ENCODE data around the gene JSRP1.
"Not testable (repeated sequence)": the region's sequence is repeated elsewhere in the genome, so short reads cannot be mapped to it uniquely, and the experiment has no call there.

JSRP1 gene

DNA sequence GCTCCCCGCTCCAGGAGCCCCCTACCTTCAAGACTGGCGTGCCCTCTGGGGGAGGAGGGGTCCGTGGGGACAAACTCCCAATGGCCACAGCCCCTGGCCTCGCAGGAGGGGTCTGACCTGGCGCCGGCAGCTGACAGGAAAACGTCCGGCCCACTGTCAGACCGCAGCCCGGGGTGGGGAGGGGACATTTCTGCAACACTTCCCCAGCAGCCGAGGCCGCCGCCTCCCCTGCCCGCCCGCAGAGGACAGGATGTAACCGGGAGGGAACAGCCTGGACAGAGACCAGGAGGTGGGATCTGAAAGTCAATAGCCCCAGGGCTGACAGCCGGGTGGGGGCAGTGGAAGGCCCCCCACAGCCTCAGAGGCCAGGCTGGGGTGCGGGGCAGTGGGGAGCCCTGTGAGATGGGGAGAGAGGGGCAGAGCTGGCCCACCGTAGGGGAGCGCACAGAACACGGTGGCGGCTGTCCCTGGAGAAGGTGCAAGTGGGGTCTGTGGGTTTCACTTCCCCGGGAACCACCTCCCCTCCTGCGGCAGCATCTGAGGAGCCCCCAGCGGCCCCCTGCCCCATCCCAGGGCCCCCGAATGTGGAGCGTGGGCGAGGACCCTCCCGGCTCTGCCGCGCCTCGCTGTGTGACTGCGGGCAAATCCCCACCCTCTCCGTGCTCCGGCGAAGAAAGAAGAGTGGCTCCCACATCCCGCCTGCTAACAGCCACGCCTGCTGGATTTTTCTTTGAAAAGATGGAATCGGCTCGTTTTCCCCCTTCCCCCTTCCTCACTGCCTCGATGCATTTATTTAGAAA is 26.0 kb upstream of the JSRP1 start, which contains the start of gene PEAK3:
TSS of gene PEAK3 (minus strand) at position 114 of the 800 bp plus-strand sequence. CDS start 1,244 bp downstream, outside the sequence.
- no peak for FAIRE-seq

DNA sequence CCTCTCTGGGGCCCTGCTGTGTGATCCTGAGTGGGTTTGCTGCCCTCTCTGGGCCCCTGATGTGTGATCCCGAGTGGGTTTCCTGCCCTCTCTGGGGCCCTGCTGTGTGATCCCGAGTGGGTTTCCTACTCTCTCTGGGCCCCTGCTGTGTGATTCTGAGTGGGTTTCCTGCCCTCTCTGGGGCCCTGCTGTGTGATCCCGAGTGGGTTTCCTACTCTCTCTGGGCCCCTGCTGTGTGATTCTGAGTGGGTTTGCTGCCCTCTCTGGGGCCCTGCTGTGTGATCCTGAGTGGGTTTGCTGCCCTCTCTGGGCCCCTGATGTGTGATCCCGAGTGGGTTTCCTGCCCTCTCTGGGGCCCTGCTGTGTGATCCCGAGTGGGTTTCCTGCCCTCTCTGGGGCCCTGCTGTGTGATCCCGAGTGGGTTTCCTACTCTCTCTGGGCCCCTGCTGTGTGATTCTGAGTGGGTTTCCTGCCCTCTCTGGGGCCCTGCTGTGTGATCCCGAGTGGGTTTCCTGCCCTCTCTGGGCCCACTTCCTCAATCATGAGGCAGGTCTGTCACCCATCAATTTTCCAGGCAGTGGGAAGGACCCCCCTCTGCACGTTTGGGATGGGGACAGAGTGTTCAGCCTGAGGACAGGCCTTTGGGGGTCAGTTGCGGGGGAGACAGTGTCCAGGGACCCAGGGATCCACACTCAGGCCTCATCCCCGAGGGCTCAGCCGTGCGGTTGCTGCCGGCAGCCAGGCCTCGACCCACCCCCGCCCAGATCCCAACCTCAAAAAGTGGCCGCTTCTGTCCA is 25.2 kb upstream of the JSRP1 start:
- not testable (repeated sequence) for FAIRE-seq

GRCh38 chr19:2280633-2281264 is 24.5 kb upstream of the JSRP1 start:
- no peak for FAIRE-seq

GRCh38 chr19:2278459-2279158 is 22.4 kb upstream of the JSRP1 start:
- FAIRE-seq, result no peak

DNA sequence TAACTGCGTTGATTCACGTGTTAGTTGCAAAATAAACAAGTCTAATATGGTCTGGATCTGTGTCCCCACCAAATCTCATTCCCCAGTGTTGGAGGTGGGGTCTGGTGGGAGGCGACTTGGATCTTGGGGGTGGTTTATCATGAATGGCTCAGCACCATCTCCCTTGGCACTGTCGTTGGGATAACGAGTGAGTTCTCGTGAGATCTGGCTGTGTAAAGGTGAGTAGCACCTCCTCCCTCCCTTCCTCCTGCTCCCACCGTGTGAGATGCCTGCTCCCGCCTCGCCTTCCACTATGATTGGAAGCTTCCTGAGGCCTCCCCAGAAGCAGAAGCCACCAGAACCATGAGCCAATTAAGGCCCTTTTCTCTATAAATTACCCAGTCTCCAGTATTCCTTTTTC is 20.9 kb upstream of the JSRP1 start:
- no peak for FAIRE-seq

- FAIRE-seq, result no peak
These were observed 20.3 kb upstream of the JSRP1 start for GRCh38 chr19:2276429-2276986.

- FAIRE-seq, result no peak
These were observed 19.6 kb upstream of the JSRP1 start for GRCh38 chr19:2275588-2276428.

DNA sequence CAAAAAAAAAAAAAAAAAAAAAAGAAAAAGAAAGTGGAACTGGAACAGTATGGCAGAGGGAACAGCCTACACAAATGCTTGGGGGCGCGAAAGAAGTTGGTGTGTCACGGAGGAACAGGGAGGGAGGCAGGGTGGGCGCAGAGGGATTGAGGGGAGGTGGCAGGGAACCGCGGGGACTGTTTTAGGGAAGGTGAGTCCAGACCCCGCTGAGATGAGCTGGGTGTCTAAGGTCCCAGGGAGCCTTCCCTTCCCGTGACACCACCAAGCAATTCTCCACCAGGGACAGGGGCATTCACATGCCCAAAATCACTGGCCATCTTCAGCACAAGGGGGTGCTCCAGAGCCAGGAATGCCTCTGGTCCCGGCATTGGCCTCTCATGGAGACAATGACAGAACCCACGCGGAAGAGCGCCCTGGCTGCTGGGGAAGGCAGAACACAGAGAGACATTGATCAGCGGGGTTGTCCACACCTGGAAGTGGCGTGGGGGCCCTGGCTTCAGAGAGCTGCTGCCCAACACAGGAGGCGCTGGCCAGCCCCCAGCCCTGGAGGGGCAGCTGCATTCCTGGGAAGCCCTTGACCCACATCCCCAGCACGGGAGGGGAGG is 18.8 kb upstream of the JSRP1 start:
- FAIRE-seq, result no peak

DNA sequence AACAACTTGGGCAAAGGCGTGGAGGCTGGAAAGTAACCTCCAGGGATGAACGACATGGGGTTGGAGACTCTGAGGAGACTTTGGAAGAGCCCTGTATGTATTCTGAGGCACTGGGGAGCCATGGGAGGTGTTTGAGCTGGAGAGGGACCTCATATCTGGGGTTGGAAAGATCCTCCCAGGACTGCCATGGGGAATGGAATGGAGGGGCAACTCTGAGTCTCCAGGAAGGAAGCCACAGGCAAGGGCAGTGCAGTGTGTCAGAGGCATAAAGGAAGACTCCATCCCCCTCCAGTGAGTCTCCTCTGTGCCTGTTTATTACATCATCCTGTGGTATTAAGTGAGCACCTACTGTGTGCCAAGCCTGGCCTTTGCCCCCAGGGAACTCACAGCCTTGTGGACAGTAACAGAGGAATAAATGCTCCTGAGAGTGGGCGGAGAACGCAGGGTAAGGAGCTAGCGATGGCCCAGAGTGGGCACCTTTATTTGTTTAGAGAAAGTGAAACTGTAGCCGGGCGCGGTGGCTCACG is 18.0 kb upstream of the JSRP1 start:
- no peak for FAIRE-seq

DNA sequence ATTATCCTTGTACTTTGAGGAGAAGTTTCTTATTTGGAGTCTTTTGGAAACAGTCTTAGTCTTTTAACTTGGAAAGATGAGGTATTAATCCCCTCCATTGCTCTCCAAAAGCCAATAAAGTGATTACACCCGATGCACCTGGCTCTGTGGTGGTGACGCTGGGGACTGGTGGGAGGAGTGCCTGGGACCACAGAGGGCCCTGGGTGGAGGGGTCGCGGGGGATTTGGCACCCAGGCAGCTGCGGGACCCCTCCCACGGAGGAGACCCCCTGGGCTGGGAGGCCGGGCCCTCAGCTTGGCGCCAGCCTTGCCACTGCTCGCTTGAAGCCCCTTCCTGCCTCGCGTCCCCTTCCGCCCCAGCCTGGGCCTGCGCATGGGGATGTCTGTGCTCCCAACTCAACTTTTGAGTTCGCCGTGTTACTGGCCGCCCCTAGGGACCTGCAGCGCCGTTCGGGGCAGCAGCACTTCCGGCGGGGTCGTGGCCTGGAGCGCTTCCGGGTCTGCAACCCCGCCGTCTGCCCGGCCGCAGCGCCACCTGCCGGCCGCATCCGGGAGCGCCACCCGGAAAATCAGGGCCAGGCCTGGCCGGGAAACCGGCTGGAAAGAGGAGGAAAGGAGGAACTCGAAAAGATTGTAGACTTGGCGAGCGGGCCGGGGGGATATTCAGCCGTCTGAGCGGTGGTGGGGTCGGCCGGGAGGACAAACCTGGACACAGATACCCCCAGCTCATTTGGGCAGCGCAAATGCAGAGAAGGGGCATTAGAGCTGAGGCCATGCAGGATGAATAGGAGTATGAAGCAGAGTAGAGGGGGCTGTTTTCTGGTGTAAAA is 17.4 kb upstream of the JSRP1 start:
- FAIRE-seq, result no peak

DNA sequence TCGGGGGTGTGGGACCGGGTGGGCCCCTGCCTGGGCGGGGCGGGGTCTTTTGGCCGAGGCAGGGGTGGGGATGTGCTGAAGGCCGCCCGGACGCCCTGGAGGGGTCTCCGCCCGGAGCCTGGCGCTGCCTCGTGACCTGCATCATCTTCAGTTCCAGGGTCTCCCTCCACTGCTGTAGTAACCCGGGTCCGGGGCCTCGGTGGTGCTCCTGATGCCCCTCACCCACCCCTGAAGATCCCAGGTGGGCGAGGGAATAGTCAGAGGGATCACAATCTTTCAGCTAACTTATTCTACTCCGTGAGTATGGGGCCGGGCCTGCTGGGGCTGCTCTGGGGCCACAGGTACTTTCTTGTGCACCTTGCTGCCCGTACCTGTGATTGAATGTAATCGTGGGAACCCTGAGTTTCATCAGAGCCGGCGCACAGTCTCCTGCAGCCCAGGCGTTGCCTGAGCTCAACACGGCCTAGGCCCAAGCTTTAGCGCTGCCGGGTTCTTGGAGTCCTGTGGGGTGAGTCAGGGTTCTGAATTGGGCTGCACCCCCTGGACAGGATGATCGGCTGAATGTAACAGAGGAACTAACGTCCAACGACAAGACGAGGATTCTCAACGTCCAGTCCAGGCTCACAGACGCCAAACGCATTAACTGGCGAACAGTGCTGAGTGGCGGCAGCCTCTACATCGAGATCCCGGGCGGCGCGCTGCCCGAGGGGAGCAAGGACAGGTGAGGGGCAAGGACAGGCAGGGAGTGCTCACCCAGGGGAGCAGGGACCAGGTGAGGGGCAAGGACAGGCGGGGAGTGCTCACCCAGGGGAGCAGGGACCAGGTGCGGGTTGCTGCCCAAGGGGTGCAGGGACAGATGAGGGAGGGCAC is 15.3 kb upstream of the JSRP1 start:
- no peak for FAIRE-seq

- FAIRE-seq, result no peak
These were observed 14.4 kb upstream of the JSRP1 start for GRCh38 chr19:2270423-2271233.

DNA sequence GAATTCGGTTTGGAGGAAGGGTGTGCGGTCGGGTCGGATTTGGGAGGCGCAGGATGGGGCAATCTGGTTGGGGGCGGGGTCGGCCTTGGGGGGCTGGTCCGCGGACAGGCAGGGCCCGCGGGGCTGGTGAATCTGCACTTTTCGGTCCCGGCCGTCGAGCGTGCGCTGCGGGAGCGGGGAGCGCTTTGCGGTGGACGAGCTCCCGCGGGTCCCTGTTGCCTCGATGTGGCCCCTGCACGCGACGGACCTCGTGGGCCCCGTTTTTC is 13.9 kb upstream of the JSRP1 start:
- no peak for FAIRE-seq

DNA sequence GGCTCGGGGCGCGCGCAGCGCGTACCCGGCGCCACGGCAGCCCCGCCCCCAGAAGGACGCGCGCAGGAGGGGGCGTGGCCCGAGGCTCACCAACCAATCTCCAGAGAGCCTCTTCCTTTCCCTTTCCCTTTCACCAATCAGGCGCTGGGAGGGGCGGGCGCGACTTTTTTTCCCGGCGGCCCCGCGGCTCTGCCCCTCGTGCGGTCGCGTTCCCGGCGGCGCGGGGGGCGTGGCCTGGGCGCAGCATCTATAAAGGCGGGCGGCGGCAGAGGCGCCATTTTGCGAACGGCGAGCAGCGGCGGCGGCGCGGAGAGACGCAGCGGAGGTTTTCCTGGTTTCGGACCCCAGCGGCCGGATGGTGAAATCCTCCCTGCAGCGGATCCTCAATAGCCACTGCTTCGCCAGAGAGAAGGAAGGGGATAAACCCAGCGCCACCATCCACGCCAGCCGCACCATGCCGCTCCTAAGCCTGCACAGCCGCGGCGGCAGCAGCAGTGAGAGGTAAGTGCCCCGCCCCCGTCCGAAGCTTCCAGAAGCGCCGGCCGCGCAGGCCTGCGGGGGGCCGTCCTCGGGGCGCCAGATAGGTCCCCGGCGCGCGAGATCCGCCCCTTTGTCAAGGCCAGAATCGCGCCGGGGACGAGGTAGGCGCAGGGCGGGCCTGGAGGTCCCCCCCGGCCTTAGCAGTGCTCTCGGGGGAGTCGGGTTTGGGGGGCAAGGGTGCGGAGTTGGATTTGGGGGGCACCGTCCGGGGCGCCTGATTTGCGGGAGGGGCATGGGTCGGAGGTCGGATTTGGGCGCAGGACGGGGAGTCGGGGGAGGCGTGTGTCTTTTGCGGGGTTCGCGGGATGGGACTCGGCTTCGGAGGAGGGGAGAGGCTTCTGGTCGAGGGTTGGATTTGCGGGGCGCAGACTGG is 13.3 kb upstream of the JSRP1 start:
- no peak for FAIRE-seq

DNA sequence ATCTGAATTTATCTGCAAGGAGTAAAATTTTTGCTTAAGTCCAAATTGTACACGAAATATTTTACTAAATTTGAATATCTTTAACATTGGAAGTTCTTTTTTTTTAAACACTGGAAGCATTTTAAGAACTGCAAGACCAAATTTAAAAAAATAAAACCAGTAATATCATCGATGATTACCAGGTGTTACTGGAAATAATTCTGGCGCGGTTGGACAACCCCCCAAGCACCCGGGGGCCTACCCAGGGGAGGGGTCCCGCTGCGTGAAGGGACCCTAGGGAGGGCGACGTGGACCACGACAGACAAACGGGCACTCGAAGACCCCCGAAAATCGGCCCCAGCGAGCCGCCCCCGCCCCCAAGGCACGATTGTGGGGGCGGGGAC is 12.6 kb upstream of the JSRP1 start:
- no peak for FAIRE-seq

DNA sequence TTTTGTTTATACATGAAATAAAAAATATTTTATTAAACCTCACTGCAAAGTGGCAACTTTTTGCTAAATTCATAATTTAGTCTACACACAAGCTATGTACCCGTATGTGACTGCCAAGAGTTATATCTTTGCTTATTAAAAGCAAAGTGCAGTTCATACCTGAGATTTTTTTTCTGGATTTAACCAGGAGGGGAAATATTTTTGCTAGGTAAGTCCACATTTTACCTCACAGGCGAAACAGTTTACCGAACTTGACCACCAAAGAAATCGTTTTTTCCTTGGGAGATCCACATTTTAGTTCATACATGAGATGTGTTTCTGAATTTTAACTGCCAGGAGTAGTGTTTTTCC is 12.2 kb upstream of the JSRP1 start:
- no peak for FAIRE-seq
